GM18502 (cell line): ENCODE measurements around the gene EFNA5.
"Not testable (repeated sequence)": the region's sequence is repeated elsewhere in the genome, so short reads cannot be mapped to it uniquely, and the experiment has no call there.

Experiments used
- ATAC-seq: cut with Tn5 transposase; IDR thresholded peaks from one replicate; pipeline ENCODE4 v1.9.1; 2021; ENCODE audit warnings: mild to moderate bottlenecking; ENCODE audit not compliant: unreplicated experiment, poor library complexity

EFNA5 gene

DNA sequence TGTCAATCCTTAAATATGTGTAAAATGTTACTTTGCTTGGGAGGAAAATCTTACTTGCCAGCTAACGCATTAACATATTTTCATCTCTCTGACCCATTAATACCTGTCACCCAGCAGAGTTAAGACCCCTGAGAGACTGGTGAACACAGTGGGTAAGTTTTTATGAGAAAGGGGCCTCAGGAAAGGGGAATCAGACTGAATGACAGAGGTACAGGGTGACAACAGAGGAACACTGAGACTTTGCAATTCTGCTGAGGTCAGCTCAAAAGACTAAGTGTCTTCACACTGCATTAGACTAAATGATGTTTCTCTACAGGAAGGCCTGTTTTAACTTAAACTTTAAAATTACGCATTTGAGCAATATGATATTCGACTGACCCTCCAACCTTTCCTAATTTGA lies 223.8 kb downstream of the EFNA5 start:
- no peak for ATAC-seq

DNA sequence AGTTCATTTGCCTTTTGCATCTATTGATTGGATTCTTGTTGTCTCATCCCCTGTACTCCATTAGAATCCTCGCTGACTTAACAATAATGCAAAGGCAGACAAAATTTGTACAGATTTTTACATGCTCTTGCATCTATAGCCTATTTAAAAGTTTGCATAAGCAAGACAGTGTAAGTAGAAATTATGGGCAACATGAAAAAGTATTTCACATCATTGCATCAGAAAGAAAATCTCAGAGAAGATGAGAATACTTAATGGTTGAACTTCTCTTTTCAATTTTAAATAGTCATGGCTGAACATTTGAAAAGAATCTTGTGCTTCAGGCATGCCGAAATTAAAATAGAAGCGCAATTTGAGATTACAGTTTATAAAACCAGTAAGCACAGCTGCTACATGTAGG lies 226.4 kb downstream of the EFNA5 start:
- ATAC-seq, result no peak

DNA sequence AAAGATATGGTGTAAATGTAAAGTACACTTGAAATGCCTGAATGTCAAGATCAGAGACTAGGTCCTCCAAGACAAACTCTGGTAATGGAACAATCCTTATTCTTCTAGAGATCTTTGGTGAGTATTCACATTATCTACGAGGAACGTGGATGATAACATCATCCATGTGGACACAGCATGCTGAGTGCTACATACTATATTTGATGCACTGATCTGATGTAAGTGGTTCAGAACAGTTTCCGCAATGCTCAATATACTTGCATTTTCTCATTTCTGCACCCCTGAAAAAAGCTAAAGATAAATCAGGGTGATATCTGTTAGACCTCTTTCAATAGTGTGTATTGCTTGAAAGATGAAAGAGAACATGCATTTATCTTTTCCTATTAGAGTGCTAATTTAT lies 226.8 kb downstream of the EFNA5 start:
- ATAC-seq, result no peak

DNA sequence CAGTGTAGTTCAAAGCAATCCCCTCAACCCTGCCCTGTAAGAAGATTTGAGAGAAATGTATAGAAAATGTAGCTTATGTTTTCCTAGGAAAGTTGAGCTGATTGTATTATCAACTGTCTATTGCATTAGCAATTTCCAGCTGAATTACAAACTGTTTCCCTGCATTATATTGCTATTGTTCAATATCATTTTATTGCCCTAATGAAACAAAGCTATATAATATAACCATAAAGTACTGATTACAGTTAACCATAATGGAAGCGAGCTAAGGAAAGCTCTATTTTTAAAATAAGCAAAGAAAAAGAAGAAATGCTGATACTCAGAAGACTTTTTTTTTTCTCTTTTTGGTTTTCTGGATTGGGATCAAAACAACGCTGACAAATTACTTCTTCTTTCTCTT lies 228.3 kb downstream of the EFNA5 start:
- no peak for ATAC-seq

DNA sequence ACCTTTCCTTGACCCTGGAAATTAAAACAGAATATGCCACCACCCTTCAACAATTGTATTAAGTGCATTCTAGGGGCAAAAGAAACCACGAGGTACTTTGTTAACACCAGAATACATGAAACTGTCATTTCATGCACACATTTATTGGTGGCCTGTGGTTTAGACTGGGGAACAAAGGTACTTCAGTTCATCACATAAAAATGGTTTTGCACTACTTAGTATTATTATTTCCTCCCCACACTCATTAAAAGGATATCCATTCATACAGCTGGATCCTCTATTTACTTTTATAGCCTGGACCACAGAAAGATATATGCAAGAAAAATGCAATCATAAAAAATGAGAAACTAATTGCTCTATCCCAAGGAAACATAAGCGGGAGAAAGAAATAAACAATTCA lies 230.9 kb downstream of the EFNA5 start:
- no peak for ATAC-seq

DNA sequence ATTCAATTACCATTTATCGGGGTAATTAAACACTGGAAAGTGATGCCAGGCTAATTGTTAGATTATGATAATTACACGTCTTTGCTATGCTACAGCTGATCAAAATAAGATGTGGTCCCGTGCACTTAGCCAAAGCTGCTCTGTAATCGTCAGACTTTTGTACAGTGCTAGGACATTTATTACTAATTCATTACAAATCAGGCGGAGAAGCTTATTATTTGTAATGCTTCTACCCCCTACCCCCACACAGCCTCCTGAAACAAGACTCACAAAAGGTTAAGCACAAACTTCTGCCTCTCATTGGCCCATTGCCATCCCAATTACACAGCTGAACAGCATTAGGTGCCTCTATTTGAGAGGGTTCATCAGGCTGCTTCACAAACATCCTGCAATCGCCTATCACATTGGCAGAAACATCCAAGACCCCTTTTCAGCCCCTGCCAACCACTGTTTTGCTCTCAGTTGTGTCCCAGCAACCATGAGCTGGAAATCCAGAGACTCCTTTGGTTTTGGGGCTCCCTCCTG lies 232.7 kb downstream of the EFNA5 start:
- ATAC-seq, result no peak

DNA sequence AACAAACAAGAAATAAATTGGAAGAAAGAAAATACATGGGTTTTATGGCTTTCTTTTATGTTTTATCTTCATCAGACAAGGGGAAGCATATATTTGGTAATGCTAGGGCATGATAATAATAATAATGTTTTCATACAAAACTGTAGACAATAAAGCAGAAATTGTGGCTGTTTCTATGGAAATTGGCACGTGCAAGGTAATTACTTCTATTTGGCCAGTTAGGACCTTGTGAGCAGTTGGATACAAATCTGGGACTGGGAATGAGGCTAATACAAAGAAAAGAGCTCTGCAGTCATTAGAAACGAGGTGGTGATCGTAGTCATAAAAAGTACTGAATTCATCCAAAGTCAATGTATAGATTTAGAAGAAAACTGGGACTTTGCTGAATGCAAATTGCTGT lies 233.6 kb downstream of the EFNA5 start:
- ATAC-seq, result no peak

DNA sequence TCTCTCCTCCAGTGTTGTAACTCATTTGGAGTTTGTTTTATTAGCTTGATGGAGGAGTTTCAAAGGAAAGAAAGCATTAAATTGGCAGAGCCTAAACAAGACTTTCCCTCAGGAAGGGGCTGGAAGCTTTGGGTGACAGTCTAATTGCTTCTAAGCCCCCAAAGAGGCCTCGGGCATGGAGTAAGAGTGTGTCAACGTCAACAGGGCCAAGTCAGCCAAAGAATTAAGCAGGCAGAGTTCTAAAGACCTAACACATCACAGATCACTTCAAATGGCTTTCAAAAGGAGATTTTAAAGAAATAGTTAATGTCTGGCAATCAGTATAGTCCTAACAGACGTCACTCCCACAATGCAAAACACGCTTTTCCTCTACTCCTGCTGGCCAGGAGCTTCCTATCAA lies 234.5 kb downstream of the EFNA5 start:
- ATAC-seq, result no peak

DNA sequence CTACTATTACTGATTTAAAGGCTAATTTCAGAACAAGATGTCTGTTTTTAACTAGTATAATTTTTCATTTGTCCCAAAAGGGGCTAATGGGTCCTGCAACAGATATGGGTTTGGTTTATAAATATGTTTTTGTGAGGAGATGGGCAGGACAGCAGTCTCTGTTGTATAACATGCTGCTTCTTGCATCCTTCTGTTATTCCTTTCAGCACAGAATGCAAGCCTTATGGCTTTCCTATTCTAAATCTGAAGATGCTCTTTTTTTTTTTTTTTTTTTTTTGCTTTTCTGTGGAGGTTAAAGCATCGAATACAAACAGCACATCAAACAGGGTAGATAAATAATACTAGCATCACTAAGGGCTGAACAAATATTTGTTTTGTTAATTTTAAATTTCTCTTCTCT lies 235.7 kb downstream of the EFNA5 start:
- no peak for ATAC-seq

DNA sequence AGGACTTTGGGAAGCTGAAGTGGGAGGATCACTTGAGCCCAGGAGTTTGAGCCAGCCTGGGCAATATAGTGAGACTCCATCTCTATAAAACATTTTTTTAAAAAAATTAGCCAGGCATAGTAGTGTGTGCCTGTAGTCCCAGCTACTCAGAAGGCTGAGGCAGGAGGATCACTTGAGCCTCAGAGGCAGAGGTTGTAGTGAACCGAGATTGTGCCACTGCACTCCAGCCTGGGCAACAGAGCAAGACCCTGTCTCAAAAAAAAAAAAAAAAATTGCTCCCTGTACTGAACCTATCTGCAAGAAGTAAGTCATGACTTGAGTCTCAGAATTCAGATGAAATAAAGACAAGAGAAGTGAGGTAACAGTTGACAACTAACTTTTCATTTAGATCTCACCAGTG lies 237.1 kb downstream of the EFNA5 start:
- ATAC-seq, result not testable (repeated sequence)

DNA sequence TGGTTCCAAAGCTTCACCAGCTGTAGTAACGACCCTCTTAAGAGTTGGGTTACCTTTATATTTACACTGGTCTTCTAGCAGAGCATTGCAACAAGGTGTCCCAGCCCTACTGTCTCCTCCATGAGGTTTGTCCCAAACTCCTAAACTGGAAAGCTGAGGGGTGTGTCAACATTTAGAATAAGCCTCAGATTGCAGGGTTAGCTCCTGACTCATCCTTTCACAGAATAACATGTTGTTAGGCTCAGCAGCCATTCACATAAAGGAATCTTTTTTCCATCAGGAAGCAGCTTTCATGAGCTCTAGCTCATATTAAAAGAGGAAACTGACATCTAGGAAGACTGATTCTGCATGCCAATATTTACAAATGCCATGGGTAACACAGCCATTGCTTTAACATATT lies 238.7 kb downstream of the EFNA5 start:
- no peak for ATAC-seq

DNA sequence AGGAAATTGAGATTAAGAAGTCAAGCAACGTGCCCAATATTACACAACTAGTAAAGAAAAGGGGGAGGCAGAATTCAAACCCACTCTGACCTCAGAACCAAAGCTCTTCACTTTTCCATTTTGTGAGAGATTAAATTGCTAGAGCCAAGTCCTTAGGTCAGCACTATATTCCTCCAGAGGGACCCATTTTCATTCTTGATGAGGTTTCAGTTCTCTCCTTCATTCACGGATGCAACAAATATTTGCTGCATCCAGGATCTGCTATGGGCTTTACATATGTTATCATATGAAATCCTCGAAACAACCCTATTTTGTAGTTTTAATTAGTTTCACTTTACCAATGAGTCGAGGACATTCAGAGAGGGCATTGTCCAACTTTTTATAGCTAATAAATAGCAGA lies 239.2 kb downstream of the EFNA5 start:
- ATAC-seq, result no peak

DNA sequence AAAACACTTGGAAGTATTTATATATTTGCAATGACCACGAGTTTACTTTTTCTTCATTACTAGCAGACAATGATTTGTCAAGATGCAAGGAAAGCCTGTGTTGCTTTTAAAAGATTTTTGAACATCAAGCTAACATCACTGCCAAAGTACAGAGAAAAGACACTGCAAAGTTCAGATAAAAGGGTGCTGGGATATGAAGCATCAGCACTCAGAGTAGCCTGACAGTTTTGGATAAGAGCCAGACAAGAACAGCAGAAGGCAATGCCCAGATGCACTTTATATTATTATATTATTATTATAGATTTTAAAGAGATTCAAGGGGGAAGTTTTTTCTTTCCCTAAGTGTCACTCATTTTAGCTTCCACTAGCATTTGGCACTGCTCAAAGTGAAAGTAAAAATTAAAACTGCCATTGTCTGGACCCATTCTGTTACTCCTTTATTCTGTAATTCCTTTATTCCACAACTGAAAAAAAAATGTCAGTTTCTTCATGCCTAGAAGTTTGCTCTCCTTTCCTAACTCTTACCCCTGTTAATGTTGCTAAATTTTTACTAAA lies 240.6 kb downstream of the EFNA5 start:
- ATAC-seq, result peak; percentile 52

DNA sequence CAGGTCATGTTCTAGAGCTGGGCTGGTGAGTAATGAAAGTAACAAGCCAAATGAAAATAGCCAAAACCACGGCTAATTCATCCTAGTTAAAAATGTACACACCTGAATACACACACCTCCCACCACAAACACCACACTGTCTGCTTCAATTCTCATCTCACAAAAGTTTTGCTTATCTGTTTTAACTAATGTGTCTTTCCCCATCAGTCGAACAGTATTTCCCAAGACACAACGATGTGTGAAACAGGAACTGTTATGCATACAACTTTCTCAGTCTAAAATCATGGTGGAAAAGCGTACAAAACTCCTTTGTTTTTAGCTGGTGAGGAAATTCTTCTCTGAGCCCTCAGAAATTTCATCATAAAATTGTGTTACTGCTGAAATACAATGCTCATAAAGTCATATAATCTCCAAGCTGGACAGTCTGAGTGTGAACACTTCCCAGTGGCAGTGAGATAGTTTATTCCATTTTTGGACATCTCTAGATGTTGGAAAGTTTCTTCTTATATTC lies 242.4 kb downstream of the EFNA5 start:
- peak; percentile 52 for ATAC-seq

DNA sequence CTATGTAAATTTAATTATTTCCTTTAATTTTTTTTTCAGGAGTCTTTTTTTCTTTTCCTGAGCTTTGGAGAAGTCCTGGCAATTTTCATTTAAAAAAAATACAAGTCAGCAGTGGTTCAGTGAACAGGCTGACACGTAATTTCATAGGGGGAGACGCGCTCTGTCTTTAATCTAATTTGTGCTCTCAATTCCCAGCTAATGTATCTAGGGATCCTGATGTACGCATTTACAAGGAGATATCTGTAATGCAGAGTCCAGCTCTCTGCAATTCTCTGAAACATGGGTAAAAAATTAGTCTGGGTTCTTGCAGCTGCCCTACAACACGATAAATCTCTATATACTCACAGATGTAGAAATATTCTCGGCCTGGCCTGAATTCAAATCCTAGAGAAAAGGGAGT lies 243.9 kb downstream of the EFNA5 start:
- no peak for ATAC-seq

DNA sequence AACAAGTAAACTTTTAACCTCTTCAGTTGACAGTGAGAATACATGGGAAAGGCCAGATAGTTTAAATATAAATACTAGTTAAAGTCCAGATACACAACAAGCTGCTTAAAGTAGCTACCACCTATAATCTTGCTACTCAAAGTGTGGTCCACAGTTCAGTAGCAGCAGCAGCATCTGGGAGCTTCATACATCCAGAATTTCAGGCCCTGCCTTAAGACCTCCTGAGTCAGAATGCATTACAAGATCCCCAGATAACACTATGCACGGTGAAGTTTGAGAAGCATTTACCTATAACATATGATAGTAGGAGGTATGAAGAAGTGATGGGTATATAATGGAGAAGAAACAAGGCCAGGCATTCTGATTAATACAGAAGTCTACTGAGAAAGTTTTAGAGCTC lies 244.5 kb downstream of the EFNA5 start:
- ATAC-seq, result no peak

DNA sequence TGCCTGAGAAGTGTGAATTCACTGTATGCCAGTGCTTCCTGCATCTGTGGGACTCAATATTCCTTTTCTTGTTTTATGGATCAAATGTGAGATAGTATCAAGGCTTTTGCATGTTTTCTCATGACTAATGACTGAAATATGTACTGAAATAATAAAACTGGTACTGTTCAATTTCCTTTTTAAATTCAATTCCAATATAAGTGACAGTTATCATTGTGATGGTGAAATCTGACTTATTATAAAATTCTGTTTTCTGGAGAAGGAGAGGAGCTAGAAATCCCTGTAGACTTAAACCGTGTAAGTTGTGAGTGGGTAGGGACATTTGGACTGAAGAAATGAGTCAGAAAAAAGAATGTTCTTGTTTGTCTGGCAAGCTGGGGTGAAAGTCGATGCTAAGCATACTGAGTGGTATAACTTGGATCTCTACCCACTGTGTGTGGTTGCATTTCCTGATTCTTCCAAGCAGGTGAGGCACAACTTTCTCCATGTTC lies 245.2 kb downstream of the EFNA5 start:
- no peak for ATAC-seq

DNA sequence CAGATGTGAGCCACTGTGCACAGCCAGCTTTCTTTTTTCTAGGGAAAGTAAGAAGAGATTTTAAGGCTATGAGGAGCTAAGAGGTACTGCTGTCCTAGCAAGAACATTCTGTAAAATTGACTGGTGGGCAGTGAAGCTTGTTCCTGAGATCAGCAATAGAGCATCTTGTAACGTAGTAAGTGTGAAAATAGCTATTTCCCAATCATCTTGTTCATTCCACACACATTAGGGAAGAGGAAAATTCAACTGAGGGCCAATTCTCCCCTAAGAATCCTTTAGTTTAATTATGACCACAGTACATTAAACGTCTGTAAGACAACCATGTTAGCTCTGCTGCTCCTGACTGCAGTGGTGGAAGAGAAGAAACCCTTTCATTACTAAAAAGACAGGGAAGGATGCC lies 246.2 kb downstream of the EFNA5 start:
- no peak for ATAC-seq

DNA sequence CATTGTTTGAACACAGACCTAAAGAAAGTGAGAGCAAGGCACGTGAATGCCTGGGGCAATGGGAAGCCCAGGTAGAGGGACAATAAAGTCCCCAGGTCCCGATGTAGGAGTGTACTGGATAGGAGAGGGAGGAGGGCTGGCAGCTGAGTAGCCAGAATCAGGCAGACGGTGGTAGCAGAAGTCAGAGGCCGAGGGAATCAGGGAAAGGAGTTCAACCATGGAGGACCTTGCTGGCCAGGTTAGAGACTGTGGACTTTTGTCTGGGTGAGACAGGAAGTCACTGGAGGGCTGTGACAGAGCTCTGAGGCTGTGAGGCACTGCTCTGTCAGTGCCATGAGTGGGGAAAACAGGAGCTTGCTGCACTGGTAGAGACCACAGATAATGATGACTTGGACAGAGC lies 248.2 kb downstream of the EFNA5 start:
- ATAC-seq, result no peak

DNA sequence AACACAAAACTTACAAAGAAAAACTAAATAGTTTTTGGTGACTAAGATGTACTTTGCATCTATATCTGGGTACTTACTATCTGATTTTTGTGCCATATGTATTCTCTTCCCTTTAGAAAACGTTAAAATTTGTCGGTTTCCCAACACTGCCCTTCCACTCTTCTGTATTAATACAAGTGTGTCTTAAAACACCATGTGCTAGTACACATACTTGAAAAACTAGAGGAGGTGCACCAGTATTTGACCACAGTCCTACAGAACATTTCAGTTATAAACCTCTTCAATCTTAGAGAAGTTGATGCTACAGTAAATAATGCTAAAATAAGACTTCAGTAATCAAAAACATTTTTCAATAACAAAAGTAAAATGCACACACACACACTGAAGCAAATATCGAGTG lies 251.2 kb downstream of the EFNA5 start:
- no peak for ATAC-seq

DNA sequence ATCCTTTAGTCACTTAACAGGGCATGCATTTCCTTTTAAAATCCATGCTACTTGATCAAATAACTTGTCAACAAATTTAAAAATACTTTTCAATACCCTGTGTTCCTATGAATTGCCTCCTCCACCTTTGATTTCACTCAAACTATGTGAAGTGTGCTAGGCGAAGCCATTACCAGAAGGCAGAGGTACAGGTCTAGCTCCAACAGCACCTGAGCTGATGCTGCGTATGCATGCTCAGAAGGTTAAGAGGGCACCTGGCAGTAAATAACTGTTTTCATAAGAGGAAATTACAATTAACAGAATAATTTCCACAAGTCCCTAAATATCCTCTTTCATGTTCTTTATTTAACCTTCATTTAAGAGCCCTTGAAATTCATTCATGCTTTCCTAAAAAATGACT lies 251.8 kb downstream of the EFNA5 start:
- ATAC-seq, result no peak

DNA sequence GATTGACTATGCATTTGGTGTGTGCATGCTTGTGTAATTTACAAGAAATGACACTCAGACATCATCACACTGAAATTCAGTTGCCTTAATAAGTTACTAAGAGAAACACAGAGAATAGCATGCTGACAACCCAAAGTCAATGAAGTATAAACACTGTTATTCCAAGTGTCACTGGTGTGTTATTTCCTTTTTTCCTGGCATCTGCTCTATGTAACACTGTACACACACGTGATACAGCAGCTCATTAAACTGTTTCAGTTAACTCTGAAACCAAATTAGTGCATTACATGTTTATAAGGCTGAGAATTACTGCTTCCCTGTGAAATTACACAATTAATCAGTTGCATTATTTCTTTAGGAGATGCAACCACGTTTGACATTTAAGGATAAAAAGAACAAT lies 252.7 kb downstream of the EFNA5 start:
- no peak for ATAC-seq

DNA sequence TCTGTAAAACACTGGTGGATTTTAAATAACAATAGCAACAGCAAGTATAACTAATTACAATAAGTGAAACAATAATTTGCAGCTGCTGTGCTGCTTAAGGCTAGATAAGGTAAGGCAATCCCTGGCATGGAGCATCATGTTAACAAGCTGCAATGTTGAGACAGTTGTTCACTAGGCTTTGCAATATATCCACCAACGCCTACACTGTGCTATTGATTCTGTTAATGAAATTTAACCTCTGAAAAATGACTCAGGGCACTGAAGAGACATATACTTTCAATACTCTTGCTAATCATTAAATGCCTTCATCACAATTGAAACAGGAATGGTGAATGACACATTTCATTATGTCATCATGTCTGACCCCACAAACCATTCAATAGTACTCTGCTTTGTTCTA lies 255.0 kb downstream of the EFNA5 start:
- no peak for ATAC-seq
